ENCODE measurements around the gene ALG11.

DNA sequence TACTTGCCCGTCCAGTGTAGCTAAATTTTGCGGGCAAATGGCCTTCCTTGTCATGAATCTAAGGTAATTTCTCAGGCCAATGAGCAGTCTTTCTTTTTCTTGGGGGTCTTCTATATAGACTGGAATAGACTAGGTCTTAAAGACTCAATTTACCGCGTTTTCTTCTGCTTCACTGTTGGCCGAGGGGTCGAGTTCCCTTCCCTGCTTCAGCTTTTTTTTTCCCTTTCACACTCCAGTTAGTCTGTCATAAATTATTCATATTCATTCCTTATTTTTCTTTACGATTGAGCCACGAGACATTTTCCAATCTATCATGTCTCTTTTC, 276 bp downstream of the ALG11 start:
- TF ChIP-seq EZH2phosphoT487 (IDR thresholded peaks at IDR 0.05; ENCODE audit: unreplicated experiment) (no peak), POLR2AphosphoS5 (IDR thresholded peaks at IDR 0.05; ENCODE audit: low read depth) (no peak), EZH2 (IDR thresholded peaks at IDR 0.05; ENCODE audit: low read depth, unreplicated experiment) (no peak), ZNF114 (CRISPR knock-in tag; IDR thresholded peaks at IDR 0.05) (no peak), CREB1 (CRISPR knock-in tag; IDR thresholded peaks at IDR 0.05; ENCODE audit: low read depth) (no peak), JUNB (IDR thresholded peaks at IDR 0.05; ENCODE audit: unreplicated experiment) (no peak)
- TF ChIP-seq, protein P1, sequence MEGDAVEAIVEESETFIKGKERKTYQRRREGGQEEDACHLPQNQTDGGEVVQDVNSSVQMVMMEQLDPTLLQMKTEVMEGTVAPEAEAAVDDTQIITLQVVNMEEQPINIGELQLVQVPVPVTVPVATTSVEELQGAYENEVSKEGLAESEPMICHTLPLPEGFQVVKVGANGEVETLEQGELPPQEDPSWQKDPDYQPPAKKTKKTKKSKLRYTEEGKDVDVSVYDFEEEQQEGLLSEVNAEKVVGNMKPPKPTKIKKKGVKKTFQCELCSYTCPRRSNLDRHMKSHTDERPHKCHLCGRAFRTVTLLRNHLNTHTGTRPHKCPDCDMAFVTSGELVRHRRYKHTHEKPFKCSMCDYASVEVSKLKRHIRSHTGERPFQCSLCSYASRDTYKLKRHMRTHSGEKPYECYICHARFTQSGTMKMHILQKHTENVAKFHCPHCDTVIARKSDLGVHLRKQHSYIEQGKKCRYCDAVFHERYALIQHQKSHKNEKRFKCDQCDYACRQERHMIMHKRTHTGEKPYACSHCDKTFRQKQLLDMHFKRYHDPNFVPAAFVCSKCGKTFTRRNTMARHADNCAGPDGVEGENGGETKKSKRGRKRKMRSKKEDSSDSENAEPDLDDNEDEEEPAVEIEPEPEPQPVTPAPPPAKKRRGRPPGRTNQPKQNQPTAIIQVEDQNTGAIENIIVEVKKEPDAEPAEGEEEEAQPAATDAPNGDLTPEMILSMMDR (conservative IDR thresholded peaks at IDR 0.05; ENCODE audit: low read depth in 2 of 2): no peak
- TF ChIP-seq, protein P2, sequence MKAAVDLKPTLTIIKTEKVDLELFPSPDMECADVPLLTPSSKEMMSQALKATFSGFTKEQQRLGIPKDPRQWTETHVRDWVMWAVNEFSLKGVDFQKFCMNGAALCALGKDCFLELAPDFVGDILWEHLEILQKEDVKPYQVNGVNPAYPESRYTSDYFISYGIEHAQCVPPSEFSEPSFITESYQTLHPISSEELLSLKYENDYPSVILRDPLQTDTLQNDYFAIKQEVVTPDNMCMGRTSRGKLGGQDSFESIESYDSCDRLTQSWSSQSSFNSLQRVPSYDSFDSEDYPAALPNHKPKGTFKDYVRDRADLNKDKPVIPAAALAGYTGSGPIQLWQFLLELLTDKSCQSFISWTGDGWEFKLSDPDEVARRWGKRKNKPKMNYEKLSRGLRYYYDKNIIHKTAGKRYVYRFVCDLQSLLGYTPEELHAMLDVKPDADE (IDR thresholded peaks at IDR 0.05): no peak
- TF ChIP-seq, protein P3, sequence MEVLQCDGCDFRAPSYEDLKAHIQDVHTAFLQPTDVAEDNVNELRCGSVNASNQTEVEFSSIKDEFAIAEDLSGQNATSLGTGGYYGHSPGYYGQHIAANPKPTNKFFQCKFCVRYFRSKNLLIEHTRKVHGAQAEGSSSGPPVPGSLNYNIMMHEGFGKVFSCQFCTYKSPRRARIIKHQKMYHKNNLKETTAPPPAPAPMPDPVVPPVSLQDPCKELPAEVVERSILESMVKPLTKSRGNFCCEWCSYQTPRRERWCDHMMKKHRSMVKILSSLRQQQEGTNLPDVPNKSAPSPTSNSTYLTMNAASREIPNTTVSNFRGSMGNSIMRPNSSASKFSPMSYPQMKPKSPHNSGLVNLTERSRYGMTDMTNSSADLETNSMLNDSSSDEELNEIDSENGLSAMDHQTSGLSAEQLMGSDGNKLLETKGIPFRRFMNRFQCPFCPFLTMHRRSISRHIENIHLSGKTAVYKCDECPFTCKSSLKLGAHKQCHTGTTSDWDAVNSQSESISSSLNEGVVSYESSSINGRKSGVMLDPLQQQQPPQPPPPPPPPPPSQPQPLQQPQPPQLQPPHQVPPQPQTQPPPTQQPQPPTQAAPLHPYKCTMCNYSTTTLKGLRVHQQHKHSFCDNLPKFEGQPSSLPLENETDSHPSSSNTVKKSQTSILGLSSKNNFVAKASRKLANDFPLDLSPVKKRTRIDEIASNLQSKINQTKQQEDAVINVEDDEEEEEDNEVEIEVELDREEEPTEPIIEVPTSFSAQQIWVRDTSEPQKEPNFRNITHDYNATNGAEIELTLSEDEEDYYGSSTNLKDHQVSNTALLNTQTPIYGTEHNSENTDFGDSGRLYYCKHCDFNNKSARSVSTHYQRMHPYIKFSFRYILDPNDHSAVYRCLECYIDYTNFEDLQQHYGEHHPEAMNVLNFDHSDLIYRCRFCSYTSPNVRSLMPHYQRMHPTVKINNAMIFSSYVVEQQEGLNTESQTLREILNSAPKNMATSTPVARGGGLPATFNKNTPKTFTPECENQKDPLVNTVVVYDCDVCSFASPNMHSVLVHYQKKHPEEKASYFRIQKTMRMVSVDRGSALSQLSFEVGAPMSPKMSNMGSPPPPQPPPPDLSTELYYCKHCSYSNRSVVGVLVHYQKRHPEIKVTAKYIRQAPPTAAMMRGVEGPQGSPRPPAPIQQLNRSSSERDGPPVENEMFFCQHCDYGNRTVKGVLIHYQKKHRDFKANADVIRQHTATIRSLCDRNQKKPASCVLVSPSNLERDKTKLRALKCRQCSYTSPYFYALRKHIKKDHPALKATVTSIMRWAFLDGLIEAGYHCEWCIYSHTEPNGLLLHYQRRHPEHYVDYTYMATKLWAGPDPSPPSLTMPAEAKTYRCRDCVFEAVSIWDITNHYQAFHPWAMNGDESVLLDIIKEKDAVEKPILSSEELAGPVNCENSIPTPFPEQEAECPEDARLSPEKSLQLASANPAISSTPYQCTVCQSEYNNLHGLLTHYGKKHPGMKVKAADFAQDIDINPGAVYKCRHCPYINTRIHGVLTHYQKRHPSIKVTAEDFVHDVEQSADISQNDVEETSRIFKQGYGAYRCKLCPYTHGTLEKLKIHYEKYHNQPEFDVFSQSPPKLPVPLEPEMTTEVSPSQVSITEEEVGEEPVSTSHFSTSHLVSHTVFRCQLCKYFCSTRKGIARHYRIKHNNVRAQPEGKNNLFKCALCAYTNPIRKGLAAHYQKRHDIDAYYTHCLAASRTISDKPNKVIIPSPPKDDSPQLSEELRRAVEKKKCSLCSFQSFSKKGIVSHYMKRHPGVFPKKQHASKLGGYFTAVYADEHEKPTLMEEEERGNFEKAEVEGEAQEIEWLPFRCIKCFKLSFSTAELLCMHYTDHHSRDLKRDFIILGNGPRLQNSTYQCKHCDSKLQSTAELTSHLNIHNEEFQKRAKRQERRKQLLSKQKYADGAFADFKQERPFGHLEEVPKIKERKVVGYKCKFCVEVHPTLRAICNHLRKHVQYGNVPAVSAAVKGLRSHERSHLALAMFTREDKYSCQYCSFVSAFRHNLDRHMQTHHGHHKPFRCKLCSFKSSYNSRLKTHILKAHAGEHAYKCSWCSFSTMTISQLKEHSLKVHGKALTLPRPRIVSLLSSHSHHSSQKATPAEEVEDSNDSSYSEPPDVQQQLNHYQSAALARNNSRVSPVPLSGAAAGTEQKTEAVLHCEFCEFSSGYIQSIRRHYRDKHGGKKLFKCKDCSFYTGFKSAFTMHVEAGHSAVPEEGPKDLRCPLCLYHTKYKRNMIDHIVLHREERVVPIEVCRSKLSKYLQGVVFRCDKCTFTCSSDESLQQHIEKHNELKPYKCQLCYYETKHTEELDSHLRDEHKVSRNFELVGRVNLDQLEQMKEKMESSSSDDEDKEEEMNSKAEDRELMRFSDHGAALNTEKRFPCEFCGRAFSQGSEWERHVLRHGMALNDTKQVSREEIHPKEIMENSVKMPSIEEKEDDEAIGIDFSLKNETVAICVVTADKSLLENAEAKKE (CRISPR knock-in tag; IDR thresholded peaks at IDR 0.05): no peak
